GM19351 (cell line): ENCODE measurements around the gene DPPA3.
"Not testable (repeated sequence)": the region's sequence is repeated elsewhere in the genome, so short reads cannot be mapped to it uniquely, and the experiment has no call there.

Source experiments
- ATAC-seq: cut with Tn5 transposase; IDR thresholded peaks from one replicate; pipeline ENCODE4 v1.9.1; 2021; ENCODE audit warnings: mild to moderate bottlenecking, moderate library complexity; ENCODE audit not compliant: unreplicated experiment

DPPA3 gene

GRCh38 chr12:7711133-7711532, at the start of gene DPPA3:
Gene DPPA3 (plus strand): TSS chr12:7711433. CDS start chr12:7711571, 138 bp downstream.
- no peak for ATAC-seq

DNA sequence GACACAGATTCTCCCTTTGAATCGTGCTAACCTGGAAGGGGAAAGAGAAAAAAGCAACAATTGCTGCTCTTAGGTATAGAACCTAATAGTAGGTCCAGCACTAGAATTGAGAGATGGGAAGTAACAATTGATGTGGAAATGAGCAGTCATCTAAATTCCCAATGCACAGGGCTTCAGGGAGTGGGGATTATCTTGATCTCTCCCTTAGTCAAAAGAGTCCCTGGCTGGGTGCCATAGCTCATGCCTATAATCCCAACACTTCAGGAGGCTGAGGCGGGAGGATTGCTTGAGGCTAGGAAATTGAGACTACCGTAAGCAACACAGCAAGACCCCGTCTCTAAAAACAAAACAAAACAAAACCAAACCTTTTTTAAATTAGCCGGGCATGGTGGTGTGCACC, 49.5 kb upstream of the DPPA3 start:
- ATAC-seq = no peak

GRCh38 chr12:7666595-7666994, 44.6 kb upstream of the DPPA3 start:
- no peak for ATAC-seq

GRCh38 chr12:7667125-7667524, 44.1 kb upstream of the DPPA3 start:
- ATAC-seq = no peak

DNA sequence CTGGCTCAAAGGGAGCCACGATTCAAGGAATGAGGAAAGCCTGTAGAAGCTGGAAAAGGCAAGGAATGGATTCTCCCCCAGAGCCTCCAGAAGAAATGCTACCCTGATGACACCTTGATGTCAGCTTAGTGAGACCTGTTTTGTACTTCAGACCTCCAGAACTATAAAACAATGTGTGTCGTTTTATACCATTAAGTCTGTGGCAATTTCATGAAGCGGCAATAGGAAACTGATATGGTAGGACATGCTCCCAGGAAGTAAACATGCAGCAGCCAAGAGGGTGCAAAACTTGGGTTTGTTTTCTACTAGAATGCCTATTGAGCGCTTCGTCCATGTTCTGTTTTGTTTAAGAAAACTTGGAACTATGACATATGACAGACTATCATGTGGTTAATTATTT, 43.1 kb upstream of the DPPA3 start:
- ATAC-seq = no peak

- ATAC-seq = not testable (repeated sequence)
Measured at GRCh38 chr12:7675455-7675854, 35.8 kb upstream of the DPPA3 start.

GRCh38 chr12:7677432-7677888, 33.8 kb upstream of the DPPA3 start:
- not testable (repeated sequence) for ATAC-seq

DNA sequence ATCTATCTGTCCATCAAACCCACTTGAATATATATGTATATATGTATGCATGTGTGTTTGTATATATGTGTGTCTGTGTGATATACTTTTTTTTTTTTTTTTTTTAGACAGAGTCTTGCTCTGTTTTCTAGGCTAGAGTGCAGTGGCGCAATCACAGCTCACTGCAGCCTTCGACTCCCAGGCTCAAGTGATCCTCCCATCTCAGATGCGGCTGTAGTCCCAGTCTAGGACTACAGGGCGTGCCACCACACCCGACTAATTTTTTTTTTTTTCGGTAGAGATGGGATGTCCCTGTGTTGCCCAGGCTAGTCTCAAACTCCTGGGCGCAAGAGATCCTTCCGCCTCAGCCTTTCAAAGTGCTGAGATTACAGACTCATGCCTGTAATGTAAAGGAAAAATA, 32.5 kb upstream of the DPPA3 start:
- ATAC-seq = no peak

DNA sequence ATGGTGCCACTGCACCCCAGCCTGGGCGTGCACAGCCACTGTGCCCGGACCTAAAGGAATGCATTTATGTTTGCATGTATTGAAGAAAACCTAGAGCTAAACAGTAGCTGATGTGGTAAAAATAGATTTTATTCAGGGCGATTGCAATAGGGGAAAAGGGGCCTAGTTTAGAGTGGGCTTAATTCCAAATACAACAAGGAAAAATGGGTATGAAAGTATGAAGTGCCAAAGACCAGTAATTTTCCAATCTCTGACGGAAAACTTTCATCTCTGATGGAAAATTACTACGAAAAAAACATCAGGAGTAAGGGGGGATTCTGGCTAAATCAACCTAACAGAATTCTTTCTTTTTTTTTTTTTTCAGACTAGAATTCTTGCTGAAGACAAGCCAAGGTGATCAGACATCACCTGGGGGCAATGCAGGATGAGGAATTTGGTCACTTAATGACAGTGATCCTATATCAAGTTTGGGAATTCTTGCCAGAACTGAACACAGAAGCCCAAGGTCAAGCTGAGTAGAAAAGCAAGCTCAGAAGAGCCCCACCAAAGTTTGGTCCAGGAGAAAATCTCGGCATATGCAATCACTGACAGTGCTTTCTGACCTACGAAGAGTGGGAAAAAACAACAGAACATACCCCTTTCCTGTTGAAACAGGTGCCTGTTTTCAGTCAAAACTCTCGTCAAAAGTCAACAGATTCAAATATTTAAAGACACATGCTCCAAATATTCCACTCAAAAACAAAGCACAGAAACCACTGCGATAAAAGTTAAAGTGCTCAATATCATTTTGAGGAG, 31.8 kb upstream of the DPPA3 start:
- no peak for ATAC-seq

DNA sequence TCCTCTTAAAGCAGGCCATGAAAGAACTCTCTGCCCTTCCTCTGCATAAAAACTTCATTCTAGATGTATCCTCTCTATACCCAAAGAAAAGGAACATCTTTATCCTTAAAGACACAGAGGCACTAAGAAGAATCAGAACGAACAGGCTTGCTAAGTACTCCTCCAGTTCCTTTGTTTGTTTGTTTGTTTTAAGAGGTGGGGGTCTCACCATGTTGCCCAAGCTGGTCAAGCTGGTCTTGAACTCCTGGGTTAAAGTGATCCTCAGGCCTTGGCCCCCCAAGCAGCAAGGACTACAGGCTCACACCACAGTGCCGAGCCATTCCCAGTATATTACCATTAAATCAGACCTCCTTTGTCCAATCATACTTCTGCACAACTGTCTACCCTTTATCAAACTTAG, 29.7 kb upstream of the DPPA3 start:
- no peak for ATAC-seq

DNA sequence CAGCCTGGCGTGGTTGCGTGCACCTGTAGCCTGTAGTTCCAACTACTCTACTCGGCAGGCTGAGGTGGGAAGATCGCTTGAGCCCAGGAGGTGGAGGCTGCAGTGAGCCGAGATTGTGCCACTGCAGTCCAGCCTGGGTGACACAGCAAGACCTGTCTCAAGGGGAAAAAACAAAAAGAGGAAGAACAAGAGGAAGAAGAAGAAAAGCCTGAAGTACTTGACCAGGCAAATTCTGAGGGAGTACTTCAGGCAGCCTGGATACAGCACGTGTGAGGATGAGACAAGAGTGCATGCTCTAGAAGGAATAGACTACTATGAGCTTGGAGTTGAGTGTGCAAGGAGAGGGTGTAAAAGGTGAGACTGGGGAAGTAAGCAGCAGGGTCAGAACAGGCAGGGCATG, 17.4 kb upstream of the DPPA3 start:
- no peak for ATAC-seq

DNA sequence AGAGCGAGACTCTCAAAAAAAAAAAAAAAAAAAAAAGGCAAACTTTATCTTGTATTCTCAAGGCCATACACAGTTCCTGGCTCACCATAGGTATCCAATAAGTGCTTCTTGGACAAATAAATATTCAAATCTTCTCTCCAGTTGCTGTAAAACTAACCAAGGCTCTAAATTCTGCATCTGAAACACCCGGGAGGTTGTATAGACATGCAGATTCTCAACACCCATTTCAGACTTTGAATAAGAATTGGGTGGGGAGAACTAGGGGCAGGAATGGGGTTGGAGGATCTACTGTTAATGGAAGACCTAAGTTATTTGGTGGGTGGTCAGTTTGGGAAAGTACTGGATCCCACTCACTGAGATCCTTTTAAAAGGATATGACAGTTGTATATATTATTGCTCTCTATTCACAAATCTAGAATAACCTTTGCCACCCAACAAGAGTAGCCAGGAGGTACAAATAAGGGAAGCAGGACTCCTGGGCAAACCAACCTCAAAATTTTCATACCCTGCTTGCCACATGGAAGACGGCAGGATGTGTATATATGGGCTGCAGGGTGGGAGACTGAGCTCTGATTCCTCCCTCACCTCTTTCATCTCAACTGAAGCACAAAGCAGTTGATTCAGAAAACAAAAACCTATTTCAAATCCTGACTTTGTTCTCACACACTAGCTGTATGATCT, 16.5 kb upstream of the DPPA3 start:
- no peak for ATAC-seq

- ATAC-seq = no peak
Measured at GRCh38 chr12:7695237-7695560, 16.0 kb upstream of the DPPA3 start.

DNA sequence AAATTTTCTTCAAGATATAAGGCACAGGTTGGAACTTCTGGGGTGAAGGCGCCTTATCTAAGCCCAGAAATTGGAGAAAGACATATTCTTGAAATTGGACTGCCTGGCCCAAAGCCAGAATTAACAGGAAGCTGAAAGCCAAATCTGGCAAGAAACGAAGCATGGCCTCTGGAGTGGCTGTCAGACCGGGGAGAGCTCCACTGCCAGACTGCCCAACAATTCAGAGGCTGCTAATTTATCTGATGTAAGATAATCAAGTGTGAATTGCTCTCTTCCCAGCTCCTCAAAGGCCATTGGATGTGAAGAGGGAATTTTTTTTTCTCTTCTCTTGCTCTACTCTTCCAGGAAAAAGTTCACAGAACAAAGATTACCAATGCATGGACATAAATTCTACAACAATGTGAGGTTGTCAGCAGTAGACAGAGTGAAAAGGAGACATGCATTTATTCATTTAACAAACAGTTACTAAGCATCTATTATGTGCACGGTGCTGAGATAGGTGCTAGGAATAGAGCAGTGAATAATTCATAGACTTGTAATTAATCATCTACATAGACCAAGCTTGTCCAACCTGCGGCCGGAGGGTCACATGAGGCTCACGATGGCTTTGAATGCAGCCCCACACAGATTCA, 15.6 kb upstream of the DPPA3 start, which contains the start of gene GDF3:
GDF3 (minus strand) TSS at position 210 of the 632 bp plus-strand sequence; CDS start at position 163, 47 bp downstream.
- no peak for ATAC-seq

- ATAC-seq = no peak
Measured at GRCh38 chr12:7705846-7706245, 5.4 kb upstream of the DPPA3 start.

DNA sequence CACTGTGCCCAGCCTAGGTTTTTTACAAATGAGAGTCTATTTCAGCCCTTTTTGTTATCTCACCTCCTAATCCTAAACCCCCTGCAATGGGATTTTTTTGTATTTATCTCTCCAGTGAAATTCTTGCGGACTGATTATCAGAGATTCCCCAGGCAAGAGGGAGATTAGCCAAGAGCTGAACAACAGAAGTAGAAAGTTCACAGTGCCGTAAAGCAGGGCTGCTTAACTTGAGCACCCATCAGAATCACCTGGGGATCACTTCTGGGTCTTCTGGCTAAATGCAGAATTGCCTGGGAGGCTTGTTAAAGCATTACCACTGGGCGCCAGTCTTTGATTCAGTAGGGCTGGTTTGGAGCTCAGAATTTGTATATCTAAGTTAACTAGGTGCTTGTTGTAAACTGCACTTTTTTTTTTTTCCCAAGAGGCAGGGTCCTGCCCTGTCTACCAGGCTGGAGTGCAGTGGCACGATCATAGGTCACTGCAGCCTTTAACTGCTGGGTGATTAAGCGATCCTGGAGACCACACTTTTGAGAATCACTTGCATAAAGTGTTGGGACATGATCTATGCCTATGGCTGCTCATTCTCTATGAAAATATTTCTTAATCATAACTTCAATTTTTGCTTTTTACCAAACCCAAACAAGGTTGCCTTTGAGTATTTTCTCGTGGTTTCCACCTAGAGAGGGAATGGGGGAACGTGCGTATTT, 1.1 kb upstream of the DPPA3 start:
- no peak for ATAC-seq

GRCh38 chr12:7712841-7713442, 1.7 kb downstream of the DPPA3 start:
- no peak for ATAC-seq

- no peak for ATAC-seq
Measured at GRCh38 chr12:7716381-7716780, 5.1 kb downstream of the DPPA3 start.

DNA sequence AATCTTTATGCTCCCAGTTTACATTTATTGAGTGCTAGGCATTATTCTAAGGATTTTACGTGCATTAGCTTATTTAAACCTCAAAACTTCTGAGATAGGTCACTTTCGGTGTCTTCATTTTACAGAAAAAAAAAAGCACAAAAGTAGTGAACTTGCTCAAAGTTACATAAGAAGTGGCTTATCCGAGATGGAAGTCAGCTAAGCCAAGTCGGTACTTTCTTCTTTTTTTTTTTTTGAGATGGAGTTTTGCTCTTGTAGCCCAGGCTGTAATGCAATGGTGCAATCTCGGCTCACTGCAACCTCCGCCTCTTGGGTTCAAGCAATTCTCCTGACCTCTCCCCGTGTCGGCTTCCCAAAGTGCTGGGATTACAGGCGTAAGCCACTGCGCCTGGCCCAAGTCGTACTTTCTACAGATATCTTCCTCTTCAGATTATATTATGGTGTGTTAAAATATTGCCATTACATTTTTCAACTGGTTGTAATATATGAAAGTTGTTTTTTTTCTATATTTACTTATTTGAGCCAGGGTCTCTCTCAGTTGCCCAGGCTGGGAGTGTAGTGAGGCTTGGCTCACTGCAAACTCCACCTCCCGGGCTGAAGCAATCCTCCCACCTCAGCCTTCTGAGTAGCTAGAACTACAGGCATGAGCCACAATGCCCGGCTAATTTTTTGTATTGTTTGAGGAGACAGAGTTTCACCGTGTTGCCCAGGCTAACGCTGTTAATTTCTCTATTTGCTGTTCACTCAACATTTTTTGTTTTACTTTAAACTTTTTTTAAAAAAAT, 8.9 kb downstream of the DPPA3 start:
- ATAC-seq = no peak

DNA sequence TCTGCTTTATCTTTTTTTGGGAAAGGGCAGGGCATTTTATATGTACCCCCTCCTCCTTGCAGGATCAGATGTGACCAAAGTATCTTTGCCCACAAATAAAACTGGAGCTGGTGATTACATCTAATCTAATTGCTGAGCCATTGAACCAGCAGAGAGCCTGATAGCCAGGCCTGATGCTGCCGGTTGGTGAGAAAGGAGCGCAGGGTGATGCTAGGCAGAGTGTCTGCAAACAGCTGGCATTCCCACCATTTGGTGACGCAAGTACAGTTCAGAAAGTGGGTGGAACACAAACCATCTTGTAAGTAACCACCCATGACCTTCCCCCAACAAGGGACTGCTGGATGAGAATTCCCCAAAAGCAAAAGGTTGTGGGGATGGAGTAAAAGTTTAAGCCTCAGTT, 12.7 kb downstream of the DPPA3 start:
- ATAC-seq = no peak
